SK-N-SH (cell line): ENCODE measurements around the gene PRPF40B. TPM values are rescaled to one million over a fixed set of nuclear protein-coding genes. Genes with fewer than 3 reads are reported as not detected.
A peak's percentile ranks its signal among the peaks of the same experiment; 100 is the strongest.

Source experiments
- CTCF ChIA-PET: fragments of 300-600, 350-600 bp; formaldehyde crosslinking; extraction: SDS; loops from one replicate; lab custom pipeline; 2021; lab: Yijun Ruan, JAX
- POLR2A ChIA-PET: fragments of 350-600 bp; sonication (Branson Sonifier 250); formaldehyde crosslinking; extraction: SDS; loops from one replicate; lab custom pipeline; 2020; ENCODE audit warnings: antibody characterized with exemption, inconsistent platforms; lab: Yijun Ruan, JAX
- DNase-seq: peaks from one replicate; pipeline ENCODE4 v3.0.0; 2012
- H2AFZ ChIP-seq: fragments of 200-600 bp; sonication (generic); 2 replicates; pipeline ENCODE4 v1.8.1; 2016; ENCODE audit warnings: antibody characterized with exemption, mild to moderate bottlenecking, low read depth
- H3F3A ChIP-seq: fragments of 200-600 bp; sonication (generic); replicated peaks from 2 replicates; pipeline ENCODE3; 2016; ENCODE audit warnings: antibody characterized with exemption, mild to moderate bottlenecking; ENCODE audit not compliant: insufficient read depth
- H3K27ac ChIP-seq, 2 experiments: fragments of 200-500 bp in 1 of 2; fragments of 200-600 bp in 1 of 2; sonication (Bioruptor generic) in 1 of 2; sonication (generic), shearing (Covaris generic) in 1 of 2; 2 replicates each; pipeline versions ENCODE4 v1.5.1 to v1.6.1; 2014 to 2016; ENCODE audit warnings: low read depth in 2 of 2, inconsistent platforms in 1 of 2, low read length in 1 of 2, mild to moderate bottlenecking in 1 of 2, mixed read lengths in 1 of 2
- H3K27me3 ChIP-seq: fragments of 200-600 bp; sonication (generic), shearing (Covaris generic); 2 replicates; pipeline ENCODE4 v1.6.1; 2016; ENCODE audit warnings: mixed run types; ENCODE audit not compliant: insufficient read depth
- H3K36me3 ChIP-seq, 2 experiments: fragments of 200-500 bp in 1 of 2; fragments of 200-600 bp in 1 of 2; sonication (Bioruptor generic) in 1 of 2; sonication (generic) in 1 of 2; replicated peaks in 1 of 2; 2 replicates each; pipeline versions ENCODE3 to v1.5.1; 2014 to 2016; ENCODE audit warnings: low read length in 1 of 2, mild to moderate bottlenecking in 1 of 2; ENCODE audit not compliant: insufficient read depth in 2 of 2, control insufficient read depth in 1 of 2
- H3K4me1 ChIP-seq, 2 experiments: fragments of 200-500 bp in 1 of 2; fragments of 200-600 bp in 1 of 2; sonication (Bioruptor generic) in 1 of 2; sonication (generic), shearing (Covaris generic) in 1 of 2; 2 replicates each; pipeline versions ENCODE4 v1.5.1 to v1.6.1; 2014 to 2016; ENCODE audit warnings: low read depth in 1 of 2, low read length in 1 of 2, mixed run types in 1 of 2; ENCODE audit not compliant: insufficient read depth in 2 of 2, control insufficient read depth in 1 of 2
- H3K4me2 ChIP-seq: fragments of 200-600 bp; sonication (generic), shearing (Covaris generic); 2 replicates; pipeline ENCODE4 v1.6.1; 2017; ENCODE audit warnings: mixed run types
- H3K4me3 ChIP-seq, 2 experiments: fragments of 200-500 bp in 1 of 2; fragments of 200-600 bp in 1 of 2; sonication (Bioruptor generic) in 1 of 2; sonication (generic), shearing (Covaris generic) in 1 of 2; 2 replicates each; pipeline versions ENCODE4 v1.5.1 to v1.8.1; 2014 to 2016; ENCODE audit warnings: low read depth in 2 of 2, inconsistent platforms in 1 of 2, low read length in 1 of 2, mild to moderate bottlenecking in 1 of 2, mixed read lengths in 1 of 2, moderate library complexity in 1 of 2
- H3K79me2 ChIP-seq: fragments of 200-600 bp; sonication (generic); 2 replicates; pipeline ENCODE4 v1.8.1; 2017; ENCODE audit warnings: mild to moderate bottlenecking; ENCODE audit not compliant: insufficient read depth
- H3K9ac ChIP-seq: fragments of 200-600 bp; sonication (generic); 2 replicates; pipeline ENCODE4 v1.6.1; 2017; ENCODE audit warnings: mixed run types
- H3K9me2 ChIP-seq: fragments of 200-600 bp; sonication (generic); 2 replicates; pipeline ENCODE4 v1.6.1; 2017; ENCODE audit warnings: mixed run types
- H3K9me3 ChIP-seq: fragments of 200-600 bp; sonication (generic); 2 replicates; pipeline ENCODE4 v1.6.1; 2017; ENCODE audit warnings: mixed run types, mild to moderate bottlenecking, moderate library complexity
- H4K20me1 ChIP-seq: fragments of 200-600 bp; sonication (generic); 2 replicates; pipeline ENCODE4 v1.6.1; 2017; ENCODE audit warnings: mild to moderate bottlenecking, mixed run types; ENCODE audit not compliant: insufficient read depth
- CTCF ChIP-seq: fragments of 200-600 bp; sonication (generic); IDR thresholded peaks from 2 replicates; pipeline ENCODE4 v1.6.1; 2017; ENCODE audit warnings: antibody characterized with exemption, mild to moderate bottlenecking, moderate library complexity
- EP300 ChIP-seq, 2 experiments: IDR thresholded peaks; 2 replicates each; pipeline versions ENCODE4 v1.4.0 to v1.6.1; 2012; ENCODE audit warnings: borderline replicate concordance in 1 of 2, low read depth in 1 of 2, low read length in 1 of 2
- FOXM1 ChIP-seq: IDR thresholded peaks from 2 replicates; pipeline ENCODE4 v1.4.0; 2012; ENCODE audit warnings: low read depth, mild to moderate bottlenecking
- GABPA ChIP-seq: IDR thresholded peaks from 2 replicates; pipeline ENCODE4 v1.4.0; 2012; ENCODE audit warnings: low read depth, mild to moderate bottlenecking
- NFIC ChIP-seq: IDR thresholded peaks from 2 replicates; pipeline ENCODE4 v1.4.0; 2012; ENCODE audit warnings: borderline replicate concordance
- RAD21 ChIP-seq: IDR thresholded peaks from 2 replicates; pipeline ENCODE4 v1.6.1; 2012; ENCODE audit warnings: mild to moderate bottlenecking, low read length
- RCOR1 ChIP-seq: fragments of 150-350 bp; IDR thresholded peaks from 2 replicates; pipeline ENCODE4 v1.6.1; 2017; ENCODE audit warnings: antibody characterized with exemption, low read length
- REST ChIP-seq: IDR thresholded peaks from 2 replicates; pipeline ENCODE4 v1.6.1; 2012; ENCODE audit warnings: mild to moderate bottlenecking, low read depth, low read length, moderate library complexity
- TAF1 ChIP-seq: IDR thresholded peaks from 2 replicates; pipeline ENCODE4 v1.6.1; 2012; ENCODE audit warnings: low read depth, mild to moderate bottlenecking, low read length, moderate library complexity, borderline replicate concordance
- TCF12 ChIP-seq: IDR thresholded peaks from 2 replicates; pipeline ENCODE4 v1.4.0; 2012
- TEAD4 ChIP-seq: IDR thresholded peaks from 2 replicates; pipeline ENCODE4 v1.4.0; 2012; ENCODE audit warnings: mild to moderate bottlenecking, borderline replicate concordance; ENCODE audit not compliant: insufficient read depth
- WGBS: methylation state at CpG from one replicate; pipeline ENCODE4 v1.1.6; 2017; ENCODE audit warnings: low lambda C conversion rate; 5-methylcytosine and 5-hydroxymethylcytosine counted together
- polyA plus RNA-seq, 3 experiments: library from polyadenylated mRNA; depleted of rRNA; stranded (reverse); fragments of >200 nt; gene quantifications; 2 replicates each; pipeline ENCODE4 v1.2.3, GENCODE V29; 2012

The PRPF40B gene
- polyA plus RNA-seq, 1 of the 3 experiments (the other 2 are of a cell fraction) = 27.0 TPM

- CTCF ChIA-PET = interaction anchor here (0.9 to 2.6 kb wide), 4 partner anchors 9 to 100 kb away, joined by 3 to 22 read pairs (median 5); partner anchors contain the start of gene TMBIM6
- 94% methylated on average over 4 of the region's 4 CpGs for WGBS
- POLR2A ChIA-PET = interaction anchor here (0.5 to 2.3 kb wide), 2 partner anchors 9 to 171 kb away, joined by 4 to 12 read pairs; no protein-coding TSS in a partner anchor
- Histone ChIP-seq H3K9me3 (no peaks in the 10 kb centered on the region), H3K9ac (no peak overlapping the region), H3K4me3 (no peak overlapping the region), H4K20me1 (no peaks in the 10 kb centered on the region), H3K79me2 (peaks cover 61% of the 10 kb centered on the region), H3K27me3 (no peaks in the 10 kb centered on the region), H3F3A (peaks cover 19% of the 10 kb centered on the region), H3K4me1 (peaks cover 20 to 29% of the 10 kb centered on the region in 2 experiments; a peak in 3 of 4 replicates), H3K4me2 (no peak overlapping the region), H3K27ac (peak overlapping the region in 1 of 2 experiments; percentile 89; a peak in 3 of 4 replicates), H3K36me3 (peaks cover 5 to 9% of the 10 kb centered on the region in 2 experiments), H3K9me2 (no peaks in the 10 kb centered on the region), H2AFZ (no peak overlapping the region)
- TF ChIP-seq RAD21 (no peak), TCF12 (no peak), GABPA (no peak), EP300 (IDR thresholded peaks at IDR 0.05; ENCODE audit: borderline replicate concordance in 1 of 2, low read depth in 1 of 2, low read length in 1 of 2) (no peak), RCOR1 (no peak), FOXM1 (no peak), TEAD4 (no peak), REST (no peak), TAF1 (no peak), NFIC (no peak), CTCF (no peak)
- no peak for DNase-seq
Measured at GRCh38 chr12:49664167-49664566, 40.8 kb downstream of the PRPF40B start.
